HEK293T (cell line): ENCODE results near the gene NAIF1.

Experiments
- CTCF ChIA-PET: fragments of 350-600 bp; formaldehyde crosslinking; extraction: SDS; loops from one replicate; lab custom pipeline; 2021; ENCODE audit warnings: antibody characterized with exemption, inconsistent platforms; lab: Yijun Ruan, JAX
- POLR2A ChIA-PET: fragments of 350-600 bp; formaldehyde crosslinking; extraction: SDS; loops from one replicate; lab custom pipeline; 2020; ENCODE audit warnings: antibody characterized with exemption, inconsistent platforms; lab: Yijun Ruan, JAX
- DNase-seq: peaks from one replicate; pipeline ENCODE4 v3.0.0; 2012; ENCODE audit warnings: mixed read lengths; ENCODE audit errors: extremely low spot score
- ARNT ChIP-seq: fragments of 450-650 bp; IDR thresholded peaks from 2 replicates; pipeline ENCODE4 v1.6.1; 2017; ENCODE audit warnings: mild to moderate bottlenecking
- BHLHE40 ChIP-seq: fragments of 450-650 bp; IDR thresholded peaks from 2 replicates; pipeline ENCODE4 v1.6.1; 2016; ENCODE audit warnings: mild to moderate bottlenecking, moderate library complexity, borderline replicate concordance
- CTBP1 ChIP-seq: fragments of 450-650 bp; IDR thresholded peaks from 2 replicates; pipeline ENCODE4 v1.6.1; 2016; ENCODE audit warnings: borderline replicate concordance
- ELF4 ChIP-seq: fragments of 450-650 bp; IDR thresholded peaks from 2 replicates; pipeline ENCODE4 v1.6.1; 2017; ENCODE audit warnings: antibody characterized with exemption
- FOXA1 ChIP-seq: fragments of 450-650 bp; IDR thresholded peaks from 2 replicates; pipeline ENCODE4 v1.6.1; 2016; ENCODE audit warnings: mild to moderate bottlenecking
- FOXK2 ChIP-seq: fragments of 450-650 bp; IDR thresholded peaks from 2 replicates; pipeline ENCODE4 v1.6.1; 2016; ENCODE audit warnings: mild to moderate bottlenecking
- FOXM1 ChIP-seq: fragments of 450-650 bp; IDR thresholded peaks from 2 replicates; pipeline ENCODE4 v1.6.1; 2017; ENCODE audit warnings: mild to moderate bottlenecking, borderline replicate concordance
- HDGF ChIP-seq: fragments of 450-650 bp; IDR thresholded peaks from 2 replicates; pipeline ENCODE4 v1.6.1; 2017; ENCODE audit warnings: antibody characterized with exemption, borderline replicate concordance
- L3MBTL2 ChIP-seq: fragments of 450-650 bp; conservative IDR thresholded peaks from 2 replicates; pipeline ENCODE4 v1.6.1; 2016; ENCODE audit warnings: mild to moderate bottlenecking
- LEF1 ChIP-seq: fragments of 450-650 bp; IDR thresholded peaks from 2 replicates; pipeline ENCODE4 v1.6.1; 2017; ENCODE audit warnings: mild to moderate bottlenecking, borderline replicate concordance
- NFRKB ChIP-seq: fragments of 450-650 bp; IDR thresholded peaks from 2 replicates; pipeline ENCODE4 v1.6.1; 2016; ENCODE audit warnings: mild to moderate bottlenecking, moderate library complexity
- PKNOX1 ChIP-seq: fragments of 450-650 bp; IDR thresholded peaks from 2 replicates; pipeline ENCODE4 v1.6.1; 2016
- SP1 ChIP-seq: fragments of 450-650 bp; IDR thresholded peaks from 2 replicates; pipeline ENCODE4 v1.6.1; 2017
- SUZ12 ChIP-seq: fragments of 450-650 bp; IDR thresholded peaks from 2 replicates; pipeline ENCODE4 v1.6.1; 2016; ENCODE audit warnings: mild to moderate bottlenecking
- TARDBP ChIP-seq: fragments of 450-650 bp; IDR thresholded peaks from 2 replicates; pipeline ENCODE4 v1.6.1; 2016
- ZNF384 ChIP-seq: fragments of 450-650 bp; IDR thresholded peaks from 2 replicates; pipeline ENCODE4 v1.6.1; 2016

NAIF1 gene

GRCh38 chr9:128106181-128106939, 39.2 kb upstream of the NAIF1 start:
- TF ChIP-seq PKNOX1, result no peak
- TF ChIP-seq CTBP1, result no peak
- no peak for TF ChIP-seq ZNF384
- TF ChIP-seq HDGF, result no peak
- no peak for TF ChIP-seq NFRKB
- TF ChIP-seq LEF1, result no peak
- DNase-seq, result no peak

GRCh38 chr9:128105538-128106175, 38.5 kb upstream of the NAIF1 start:
- ChIA-PET POLR2A (no interaction called here), CTCF (interaction anchor here (0.7 kb wide), 1 partner anchor 12 kb away, joined by 4 read pairs; no protein-coding TSS in a partner anchor)
- TF ChIP-seq PKNOX1 (no peak), TARDBP (no peak), LEF1 (no peak), ARNT (no peak), ELF4 (no peak), CTBP1 (no peak), NFRKB (no peak), SP1 (no peak), HDGF (no peak), FOXA1 (no peak), SUZ12 (no peak), ZNF384 (no peak), FOXK2 (no peak), L3MBTL2 (no peak)
- DNase-seq, result no peak

More at GRCh38 chr9:128106181-128106939, 39.2 kb upstream of the NAIF1 start:
- ChIA-PET POLR2A (no interaction called here), CTCF (interaction anchor here (1.3 kb wide), 1 partner anchor 19 kb away, joined by 4 read pairs; no protein-coding TSS in a partner anchor)

GRCh38 chr9:128104171-128104618, 37.1 kb upstream of the NAIF1 start:
- ChIA-PET CTCF (interaction anchor here (0.6 kb wide), 1 partner anchor 117 kb away, joined by 4 read pairs; no protein-coding TSS in a partner anchor), POLR2A (no interaction called here)
- TF ChIP-seq BHLHE40 (no peak), FOXA1 (no peak), LEF1 (no peak), CTBP1 (no peak), TARDBP (no peak), L3MBTL2 (no peak), HDGF (no peak), SP1 (no peak), ZNF384 (no peak), NFRKB (no peak), FOXK2 (no peak), ELF4 (no peak), FOXM1 (no peak), SUZ12 (no peak), PKNOX1 (no peak), ARNT (no peak)
- no peak for DNase-seq

- TF ChIP-seq NFRKB, result no peak
- no peak for TF ChIP-seq FOXA1
- TF ChIP-seq SUZ12, result no peak
- no peak for TF ChIP-seq SP1
- no peak for DNase-seq
- CTCF ChIA-PET, result interaction anchor here (0.6 kb wide), 1 partner anchor 118 kb away, joined by 4 read pairs; no protein-coding TSS in a partner anchor
- POLR2A ChIA-PET, result no interaction called here
Observed at GRCh38 chr9:128103589-128103962, 36.5 kb upstream of the NAIF1 start.

- no peak for DNase-seq
- POLR2A ChIA-PET, result no interaction called here
- CTCF ChIA-PET, result no interaction called here
- TF ChIP-seq L3MBTL2 (no peak), ELF4 (no peak), HDGF (no peak), ARNT (no peak), PKNOX1 (no peak), FOXM1 (no peak), NFRKB (no peak), TARDBP (no peak)
Observed at GRCh38 chr9:128102861-128103588, 35.9 kb upstream of the NAIF1 start.
